GM12878 (cell line): ENCODE data around the gene DOCK1. TPM values are rescaled to one million over a fixed set of nuclear protein-coding genes. Genes with fewer than 3 reads are reported as not detected.

Experiments used
- ATAC-seq: fragments of 200-7000 bp; cut with Tn5 transposase; 3 replicates; pipeline ENCODE4 v1.9.1; 2020; ENCODE audit warnings: mild to moderate bottlenecking, moderate library complexity
- BruUV-seq: library from RNA; stranded (reverse); fragments of 400-500 nt; replicated peaks from 2 replicates; lab custom pipeline; 2021; lab: Mats Ljungman, UMichigan
- CTCF ChIA-PET: fragments of 300-600 bp; sonication (Branson Sonifier 250); formaldehyde crosslinking; extraction: SDS; loops from one replicate; lab custom pipeline; 2021; ENCODE audit warnings: inconsistent platforms; lab: Yijun Ruan, JAX
- POLR2A ChIA-PET: fragments of 350-600 bp; formaldehyde crosslinking; extraction: SDS; loops from one replicate; lab custom pipeline; 2021; ENCODE audit warnings: inconsistent platforms; lab: Charles Lee
- RAD21 ChIA-PET: fragments of 300-600 bp; sonication (Branson Sonifier 250); formaldehyde crosslinking; loops from one replicate; lab custom pipeline; 2023; ENCODE audit warnings: antibody characterized with exemption; ENCODE audit not compliant: unreplicated experiment; lab: Charles Lee
- SMC1A ChIA-PET: fragments of 300-600 bp; sonication (Branson Sonifier 250); formaldehyde crosslinking; loops from one replicate; lab custom pipeline; 2023; ENCODE audit not compliant: unreplicated experiment, uncharacterized antibody; lab: Charles Lee
- DNase-seq: peaks from one replicate; pipeline ENCODE4 v3.0.0-alpha.2; 2011; ENCODE audit warnings: low read depth, low spot score
- FAIRE-seq: peaks from 3 replicates; lab custom pipeline; 2011; peaks lifted over from hg19 to GRCh38; lab: Jason Lieb, UNC
- H2AFZ ChIP-seq: 2 replicates; pipeline ENCODE4 v1.6.0; 2011; ENCODE audit warnings: low read depth, low read length, control low read depth; ENCODE audit not compliant: control insufficient read depth
- H3K27ac ChIP-seq: 2 replicates; pipeline ENCODE4 v1.5.1; 2011; ENCODE audit warnings: control low read depth; ENCODE audit not compliant: control insufficient read depth, insufficient read depth
- H3K27me3 ChIP-seq, 2 experiments: replicated peaks in 1 of 2; 2 replicates each; pipeline versions ENCODE4 v1.6.0 to v1.6.1; 2011; ENCODE audit warnings: low read length in 1 of 2; ENCODE audit not compliant: control insufficient read depth in 2 of 2, insufficient read depth in 2 of 2
- H3K36me3 ChIP-seq, 2 experiments: 2 replicates each; pipeline ENCODE4 v1.5.1; 2011; ENCODE audit warnings: low read length in 1 of 2; ENCODE audit not compliant: control insufficient read depth in 2 of 2, insufficient read depth in 2 of 2
- H3K4me1 ChIP-seq: 2 replicates; pipeline ENCODE4 v1.6.1; 2011; ENCODE audit warnings: mild to moderate bottlenecking, low read length, moderate library complexity, mixed read lengths; ENCODE audit not compliant: control insufficient read depth, insufficient read depth
- H3K4me2 ChIP-seq: 2 replicates; pipeline ENCODE4 v1.6.0; 2011; ENCODE audit warnings: control low read depth; ENCODE audit not compliant: control insufficient read depth, insufficient read depth
- H3K4me3 ChIP-seq: fragments of 200-600 bp; sonication (generic); 2 replicates; pipeline ENCODE4 v1.5.1; 2016
- H3K79me2 ChIP-seq: 2 replicates; pipeline ENCODE4 v1.6.0; 2011; ENCODE audit warnings: low read length; ENCODE audit not compliant: control insufficient read depth, insufficient read depth
- H3K9ac ChIP-seq: 2 replicates; pipeline ENCODE4 v1.8.0; 2011; ENCODE audit warnings: low read length, control low read depth, mixed read lengths; ENCODE audit not compliant: control insufficient read depth, insufficient read depth
- H3K9me3 ChIP-seq: replicated peaks from 3 replicates; pipeline ENCODE4 v1.5.1; 2011; ENCODE audit warnings: mild to moderate bottlenecking, low read length; ENCODE audit not compliant: control insufficient read depth, insufficient read depth
- H4K20me1 ChIP-seq: 2 replicates; pipeline ENCODE4 v1.6.0; 2011; ENCODE audit not compliant: control insufficient read depth, insufficient read depth
- BCL11A ChIP-seq: IDR thresholded peaks from 2 replicates; pipeline ENCODE4 v1.6.1; 2011; ENCODE audit warnings: low read depth, low read length
- BHLHE40 ChIP-seq, 2 experiments: fragments of 450-650 bp in 1 of 2; IDR thresholded peaks; 2 replicates each; pipeline ENCODE4 v1.6.1; 2011 to 2017; ENCODE audit warnings: low read depth in 2 of 2, borderline replicate concordance in 1 of 2, improper control_type of control experiment in 1 of 2, low read length in 1 of 2, mild to moderate bottlenecking in 1 of 2
- CTCF ChIP-seq, 3 experiments: IDR thresholded peaks in 2 of 3; conservative IDR thresholded peaks in 1 of 3; 2 replicates each; pipeline ENCODE4 v1.5.1; 2011; ENCODE audit warnings: low read depth in 3 of 3, low read length in 3 of 3, mild to moderate bottlenecking in 3 of 3, control low read depth in 2 of 3, moderate library complexity in 2 of 3, inconsistent platforms in 1 of 3, mixed read lengths in 1 of 3; ENCODE audit not compliant: control insufficient read depth in 2 of 3, insufficient read depth in 1 of 3; ENCODE audit errors: extremely low read depth in 1 of 3
- ZBTB40 ChIP-seq: fragments of 450-650 bp; IDR thresholded peaks from 2 replicates; pipeline ENCODE4 v1.6.1; 2016; ENCODE audit warnings: mild to moderate bottlenecking, moderate library complexity, borderline replicate concordance
- WGBS: methylation state at CpG from one replicate; pipeline ENCODE4 v1.1.6; 2016; ENCODE audit warnings: low lambda C conversion rate; ENCODE audit not compliant: insufficient replicate concordance, insufficient coverage; ENCODE audit errors: missing lambda C conversion rate; 5-methylcytosine and 5-hydroxymethylcytosine counted together
- in situ Hi-C: fragments of 300-500 bp; cut with MboI; formaldehyde crosslinking; loops from 9 replicates; pipeline ENCODE4 v1.14.3; 2018; ENCODE audit warnings: mixed read lengths
- intact Hi-C: fragments of 100-400 bp; cut with micrococcal nuclease; formaldehyde crosslinking; loops from one replicate; pipeline ENCODE4 v1.14.2; 2022; ENCODE audit not compliant: unreplicated experiment
- polyA plus RNA-seq, 11 experiments: library from polyadenylated mRNA; depleted of rRNA in 4 of 11; unstranded in 6 of 11; stranded (reverse) in 5 of 11; fragments of >200 nt; fragmentation: Nextera tagmentation in 4 of 11; fragmentation: Illumina TruSeq in 1 of 11; extraction: Ambion mirVana in 4 of 11; extraction: Trizol in 1 of 11; gene quantifications; 1 replicate in 1 of 11; 2 replicates in 10 of 11; pipeline versions ENCODE4 v1.2.1 to v1.2.3, GENCODE V29; 2011 to 2016; ENCODE audit warnings: inconsistent platforms in 2 of 11, missing spikeins in 2 of 11, low read depth in 1 of 11
- total RNA-seq, 4 experiments: library from RNA; depleted of rRNA in 3 of 4; stranded (reverse); fragments of >200 nt in 3 of 4; fragmentation: Illumina TruSeq in 1 of 4; extraction: Trizol in 1 of 4; gene quantifications; 2 replicates each; pipeline versions ENCODE4 v1.2.1 to v1.2.3, GENCODE V29; 2013 to 2021
- TF ChIP-seq, protein P1 (sequence below): fragments of 450-650 bp; IDR thresholded peaks from 2 replicates; pipeline ENCODE4 v1.6.1; 2017; ENCODE audit warnings: mild to moderate bottlenecking, moderate library complexity
- TF ChIP-seq, protein P2 (sequence below): IDR thresholded peaks from 2 replicates; pipeline ENCODE4 v1.6.1; 2012; ENCODE audit warnings: mild to moderate bottlenecking, low read depth, low read length

The DOCK1 gene
- total and polyA plus RNA-seq, 10 of the 15 experiments (the other 5 are each of a cell fraction or from before 2014, with no cell fraction given) = 0.05 to 0.18 TPM; not detected in 8

- no peak for FAIRE-seq
- Histone ChIP-seq H3K79me2 (no peaks in the 10 kb centered on the region), H3K9me3 (no peaks in the 10 kb centered on the region; the same call in 1 of the 3 replicates), H3K27me3 (no peaks in the 10 kb centered on the region), H3K4me2 (no peak overlapping the region), H3K27ac (no peak overlapping the region), H3K4me1 (no peaks in the 10 kb centered on the region), H2AFZ (no peak overlapping the region), H3K9ac (no peak overlapping the region), H3K4me3 (no peak overlapping the region), H3K36me3 (no peaks in the 10 kb centered on the region), H4K20me1 (no peaks in the 10 kb centered on the region)
- ChIA-PET RAD21 (no interaction called here), CTCF (no interaction called here), SMC1A (no interaction called here), POLR2A (no interaction called here)
- TF ChIP-seq, protein P1, sequence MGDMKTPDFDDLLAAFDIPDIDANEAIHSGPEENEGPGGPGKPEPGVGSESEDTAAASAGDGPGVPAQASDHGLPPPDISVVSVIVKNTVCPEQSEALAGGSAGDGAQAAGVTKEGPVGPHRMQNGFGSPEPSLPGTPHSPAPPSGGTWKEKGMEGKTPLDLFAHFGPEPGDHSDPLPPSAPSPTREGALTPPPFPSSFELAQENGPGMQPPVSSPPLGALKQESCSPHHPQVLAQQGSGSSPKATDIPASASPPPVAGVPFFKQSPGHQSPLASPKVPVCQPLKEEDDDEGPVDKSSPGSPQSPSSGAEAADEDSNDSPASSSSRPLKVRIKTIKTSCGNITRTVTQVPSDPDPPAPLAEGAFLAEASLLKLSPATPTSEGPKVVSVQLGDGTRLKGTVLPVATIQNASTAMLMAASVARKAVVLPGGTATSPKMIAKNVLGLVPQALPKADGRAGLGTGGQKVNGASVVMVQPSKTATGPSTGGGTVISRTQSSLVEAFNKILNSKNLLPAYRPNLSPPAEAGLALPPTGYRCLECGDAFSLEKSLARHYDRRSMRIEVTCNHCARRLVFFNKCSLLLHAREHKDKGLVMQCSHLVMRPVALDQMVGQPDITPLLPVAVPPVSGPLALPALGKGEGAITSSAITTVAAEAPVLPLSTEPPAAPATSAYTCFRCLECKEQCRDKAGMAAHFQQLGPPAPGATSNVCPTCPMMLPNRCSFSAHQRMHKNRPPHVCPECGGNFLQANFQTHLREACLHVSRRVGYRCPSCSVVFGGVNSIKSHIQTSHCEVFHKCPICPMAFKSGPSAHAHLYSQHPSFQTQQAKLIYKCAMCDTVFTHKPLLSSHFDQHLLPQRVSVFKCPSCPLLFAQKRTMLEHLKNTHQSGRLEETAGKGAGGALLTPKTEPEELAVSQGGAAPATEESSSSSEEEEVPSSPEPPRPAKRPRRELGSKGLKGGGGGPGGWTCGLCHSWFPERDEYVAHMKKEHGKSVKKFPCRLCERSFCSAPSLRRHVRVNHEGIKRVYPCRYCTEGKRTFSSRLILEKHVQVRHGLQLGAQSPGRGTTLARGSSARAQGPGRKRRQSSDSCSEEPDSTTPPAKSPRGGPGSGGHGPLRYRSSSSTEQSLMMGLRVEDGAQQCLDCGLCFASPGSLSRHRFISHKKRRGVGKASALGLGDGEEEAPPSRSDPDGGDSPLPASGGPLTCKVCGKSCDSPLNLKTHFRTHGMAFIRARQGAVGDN = no peak
- no peak for TF ChIP-seq BHLHE40 (IDR thresholded peaks at IDR 0.05; ENCODE audit: borderline replicate concordance in 1 of 2, low read depth in 2 of 2, low read length in 1 of 2)
- no peak for TF ChIP-seq BCL11A
- TF ChIP-seq, protein P2, sequence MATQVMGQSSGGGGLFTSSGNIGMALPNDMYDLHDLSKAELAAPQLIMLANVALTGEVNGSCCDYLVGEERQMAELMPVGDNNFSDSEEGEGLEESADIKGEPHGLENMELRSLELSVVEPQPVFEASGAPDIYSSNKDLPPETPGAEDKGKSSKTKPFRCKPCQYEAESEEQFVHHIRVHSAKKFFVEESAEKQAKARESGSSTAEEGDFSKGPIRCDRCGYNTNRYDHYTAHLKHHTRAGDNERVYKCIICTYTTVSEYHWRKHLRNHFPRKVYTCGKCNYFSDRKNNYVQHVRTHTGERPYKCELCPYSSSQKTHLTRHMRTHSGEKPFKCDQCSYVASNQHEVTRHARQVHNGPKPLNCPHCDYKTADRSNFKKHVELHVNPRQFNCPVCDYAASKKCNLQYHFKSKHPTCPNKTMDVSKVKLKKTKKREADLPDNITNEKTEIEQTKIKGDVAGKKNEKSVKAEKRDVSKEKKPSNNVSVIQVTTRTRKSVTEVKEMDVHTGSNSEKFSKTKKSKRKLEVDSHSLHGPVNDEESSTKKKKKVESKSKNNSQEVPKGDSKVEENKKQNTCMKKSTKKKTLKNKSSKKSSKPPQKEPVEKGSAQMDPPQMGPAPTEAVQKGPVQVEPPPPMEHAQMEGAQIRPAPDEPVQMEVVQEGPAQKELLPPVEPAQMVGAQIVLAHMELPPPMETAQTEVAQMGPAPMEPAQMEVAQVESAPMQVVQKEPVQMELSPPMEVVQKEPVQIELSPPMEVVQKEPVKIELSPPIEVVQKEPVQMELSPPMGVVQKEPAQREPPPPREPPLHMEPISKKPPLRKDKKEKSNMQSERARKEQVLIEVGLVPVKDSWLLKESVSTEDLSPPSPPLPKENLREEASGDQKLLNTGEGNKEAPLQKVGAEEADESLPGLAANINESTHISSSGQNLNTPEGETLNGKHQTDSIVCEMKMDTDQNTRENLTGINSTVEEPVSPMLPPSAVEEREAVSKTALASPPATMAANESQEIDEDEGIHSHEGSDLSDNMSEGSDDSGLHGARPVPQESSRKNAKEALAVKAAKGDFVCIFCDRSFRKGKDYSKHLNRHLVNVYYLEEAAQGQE = no peak
- TF ChIP-seq ZBTB40 = no peak
- no peak for TF ChIP-seq CTCF (IDR thresholded peaks at IDR 0.05 in 2 of 3, conservative IDR thresholded peaks at IDR 0.05 in 1 of 3; ENCODE audit: control insufficient read depth in 2 of 3, extremely low read depth in 1 of 3, insufficient read depth in 1 of 3, low read depth in 3 of 3, low read length in 3 of 3)
- WGBS = 0% methylated on average over 1 of the region's 1 CpG
- ATAC-seq = no peak
- BruUV-seq = no TSS peak
- intact Hi-C loops = no loop called here
- in situ Hi-C loops = no loop called here
- no peak for DNase-seq
Observed at GRCh38 chr10:126889421-126889820, 15.8 kb upstream of the DOCK1 start.
